ENCODE data around the gene RPL13. TPM values are rescaled to one million over a fixed set of nuclear protein-coding genes. Genes with fewer than 3 reads are reported as not detected.

The RPL13 gene
- 2,820 and 4,525 TPM in 2 replicates for total RNA-seq

DNA sequence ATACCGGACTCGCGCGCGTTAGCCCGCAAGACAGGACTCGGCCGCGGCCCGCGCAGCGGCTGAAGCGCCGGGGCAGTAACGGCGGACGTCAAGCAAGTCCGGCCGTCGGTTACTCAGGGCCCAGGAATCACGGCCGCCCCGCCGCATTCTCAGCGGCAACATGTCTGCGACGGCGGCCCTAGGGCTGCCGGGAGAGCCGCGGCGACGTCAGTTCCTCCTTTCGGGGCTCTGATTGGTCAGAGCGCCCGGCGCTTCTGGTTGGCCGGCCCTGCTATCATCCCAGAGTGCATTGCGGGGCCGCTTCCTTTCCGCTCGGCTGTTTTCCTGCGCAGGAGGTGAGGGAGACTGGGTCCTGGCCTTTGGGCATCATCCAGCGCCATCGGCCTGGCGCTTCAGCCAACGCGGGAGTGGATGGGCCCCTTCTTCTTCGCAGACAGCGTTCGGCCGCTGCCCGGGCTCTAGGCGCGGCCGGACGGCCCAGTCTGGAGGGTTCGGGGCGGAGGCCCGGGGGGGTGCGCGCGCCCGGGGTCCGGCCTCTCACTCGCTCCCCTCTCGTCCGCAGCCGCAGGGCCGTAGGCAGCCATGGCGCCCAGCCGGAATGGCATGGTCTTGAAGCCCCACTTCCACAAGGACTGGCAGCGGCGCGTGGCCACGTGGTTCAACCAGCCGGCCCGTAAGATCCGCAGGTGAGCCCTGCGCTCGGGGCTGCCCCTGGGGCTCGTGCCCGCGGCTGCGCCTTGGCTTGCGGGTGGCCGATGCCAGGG is at the start of gene RPL13:
Gene RPL13, plus strand, starts transcription at position 305 of the 764 bp plus-strand sequence. Its CDS starts 278 bp downstream, at position 583.

DNA sequence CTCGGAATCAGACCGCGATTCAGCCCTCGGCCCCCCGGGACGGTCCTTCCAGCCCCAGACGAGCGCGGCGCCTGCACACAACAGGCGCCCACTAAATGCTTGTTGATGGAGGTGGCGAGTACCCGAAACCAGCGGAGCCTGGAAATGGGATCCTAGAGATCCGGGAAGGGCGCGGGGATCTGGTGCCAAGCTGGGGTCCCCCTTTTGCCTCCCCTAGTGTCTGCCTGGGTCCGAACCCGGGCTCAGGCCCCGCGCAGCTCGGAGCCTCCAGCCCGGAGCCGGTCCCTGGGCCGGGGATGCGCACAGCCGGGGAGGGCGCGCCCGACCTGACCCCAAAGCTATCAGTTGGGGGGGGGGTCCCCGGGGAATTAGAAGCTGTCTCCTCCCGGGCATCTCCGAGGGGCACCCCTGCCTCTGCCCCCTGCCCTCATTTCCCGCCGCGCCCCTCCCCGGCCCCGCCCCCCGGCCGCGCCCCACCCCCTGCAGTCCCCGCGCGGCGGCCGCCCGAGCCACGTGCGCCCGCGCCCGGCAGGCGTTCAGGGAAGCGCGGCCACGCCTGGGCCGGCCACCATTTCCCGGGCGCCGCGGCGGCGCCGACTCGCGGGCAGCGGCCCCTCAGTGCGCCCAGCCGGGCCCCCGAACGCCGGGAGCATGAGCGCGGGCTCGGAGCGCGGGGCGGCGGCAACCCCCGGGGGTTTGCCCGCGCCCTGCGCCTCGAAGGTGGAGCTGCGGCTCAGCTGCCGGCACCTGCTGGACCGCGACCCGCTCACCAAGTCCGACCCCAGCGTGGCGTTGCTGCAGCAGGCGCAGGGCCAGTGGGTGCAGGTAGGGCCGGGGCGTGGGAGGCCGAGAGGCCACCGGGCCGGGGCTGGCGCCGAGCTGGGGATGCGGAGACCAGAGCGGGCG is 15.0 kb downstream of the RPL13 start, which contains the start of gene CPNE7:
Gene CPNE7, plus strand, starts transcription at position 512 of the 906 bp plus-strand sequence. Its CDS starts 140 bp downstream, at position 652.

DNA sequence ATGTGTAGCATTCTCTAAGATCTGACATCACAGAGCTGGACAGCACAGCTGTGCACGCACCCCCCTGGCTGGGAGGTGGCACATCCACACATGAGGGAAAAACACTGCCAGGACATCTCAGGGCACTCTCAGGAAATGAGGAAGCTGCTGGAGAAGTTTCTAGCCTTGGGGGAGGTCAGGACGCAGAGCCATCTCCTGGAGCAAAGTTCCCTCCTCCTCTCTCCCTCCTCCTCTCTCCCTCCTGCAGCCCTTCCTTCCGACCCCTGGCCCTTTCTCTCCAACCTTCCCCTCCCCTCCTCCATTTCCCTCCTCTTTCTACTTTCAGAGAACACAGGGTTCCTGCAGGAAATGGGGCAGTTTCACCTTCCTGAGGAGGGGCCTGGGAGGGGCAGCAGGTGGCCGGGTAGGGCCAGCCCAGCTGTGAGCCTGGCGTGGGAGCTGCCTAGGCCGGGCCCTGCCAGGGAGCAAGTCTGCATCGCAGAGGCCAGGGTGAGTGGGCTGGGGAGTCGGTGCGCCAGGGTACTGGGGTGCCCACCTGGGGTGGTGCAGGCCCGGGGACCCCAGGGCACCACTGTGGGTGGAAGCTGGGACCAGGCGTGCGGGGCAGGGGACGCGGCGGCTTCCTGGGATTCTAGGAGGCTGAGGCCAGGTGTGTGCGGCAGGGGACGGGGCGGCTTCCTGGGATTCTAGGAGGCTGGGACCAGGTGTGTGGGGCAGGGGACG is 52.9 kb downstream of the RPL13 start, which contains the start of gene DPEP1:
Gene DPEP1, plus strand, starts transcription at position 412 of the 723 bp plus-strand sequence. CDS start 16,769 bp downstream, outside the sequence.

Other genes starting within 250 kb of the RPL13 start
- 35.7 and 71.6 TPM in 2 replicates for gene ANKRD11, start 70.1 kb upstream of the RPL13 start, total RNA-seq
- 88.0 and 108 TPM in 2 replicates for gene SPG7, start 52.3 kb upstream of the RPL13 start, total RNA-seq
- 3.2 and 9.7 TPM in 2 replicates for gene CPNE7, start 15.1 kb downstream of the RPL13 start, total RNA-seq
- gene DPEP1, start 53.0 kb downstream of the RPL13 start, total RNA-seq: 0.61 TPM in 1 of 2 replicates, not detected in the other
- 102 and 114 TPM in 2 replicates for gene CHMP1A, start 97.0 kb downstream of the RPL13 start, total RNA-seq
- gene SPATA33, start 97.2 kb downstream of the RPL13 start, total RNA-seq: 1.9 and 3.5 TPM in 2 replicates
- gene CDK10, start 126.0 kb downstream of the RPL13 start, total RNA-seq: 44.2 and 57.1 TPM in 2 replicates
- 20.2 and 21.1 TPM in 2 replicates for gene SPATA2L, start 141.0 kb downstream of the RPL13 start, total RNA-seq
- gene VPS9D1, start 160.2 kb downstream of the RPL13 start, total RNA-seq: 3.0 and 4.9 TPM in 2 replicates
- gene ZNF276, start 160.9 kb downstream of the RPL13 start, total RNA-seq: 22.4 and 26.3 TPM in 2 replicates

Measured in epithelial cell of umbilical artery (primary cell).